Activated CD8-positive, alpha-beta T cell treated with anti-CD3 and anti-CD28 coated beads for 36 hours (primary cell): Measurements from ENCODE around the gene PASD1. TPM values are rescaled to one million over a fixed set of nuclear protein-coding genes. Genes with fewer than 3 reads are reported as not detected.

Source experiments
- ATAC-seq: fragments of 200-7000 bp; cut with Tn5 transposase; one replicate; pipeline ENCODE4 v1.10.0; 2021; ENCODE audit warnings: mild to moderate bottlenecking, moderate library complexity
- CTCF ChIA-PET: fragments of 350-600 bp; sonication (Branson Sonifier 250); formaldehyde crosslinking; loops from one replicate; lab custom pipeline; 2021; ENCODE audit warnings: antibody characterized with exemption; lab: Charles Lee
- POLR2A ChIA-PET: fragments of 350-600 bp; sonication (Branson Sonifier 250); formaldehyde crosslinking; loops from one replicate; lab custom pipeline; 2021; ENCODE audit warnings: antibody characterized with exemption; lab: Charles Lee
- DNase-seq: peaks from one replicate; pipeline ENCODE4 v3.0.0-alpha.2; 2020
- H3K27ac Mint-ChIP-seq: one replicate; pipeline ENCODE4 v1.8.0; 2021; ENCODE audit warnings: mild to moderate bottlenecking, mixed read lengths
- H3K27me3 Mint-ChIP-seq: one replicate; pipeline ENCODE4 v1.8.0; 2021; ENCODE audit warnings: mixed read lengths
- H3K36me3 Mint-ChIP-seq: one replicate; pipeline ENCODE4 v1.8.0; 2021; ENCODE audit warnings: low read depth, mixed read lengths
- H3K4me1 Mint-ChIP-seq: one replicate; pipeline ENCODE4 v1.8.0; 2021; ENCODE audit warnings: low read depth, mixed read lengths
- H3K4me3 Mint-ChIP-seq: one replicate; pipeline ENCODE4 v1.8.0; 2021; ENCODE audit warnings: mild to moderate bottlenecking, moderate library complexity, mixed read lengths
- H3K9me3 Mint-ChIP-seq: one replicate; pipeline ENCODE4 v1.8.0; 2021; ENCODE audit warnings: mixed read lengths
- intact Hi-C: fragments of 100-400 bp; cut with micrococcal nuclease; formaldehyde crosslinking; loops from one replicate; pipeline ENCODE4 v1.10.0; 2022
- total RNA-seq, 2 experiments: library from RNA; stranded (reverse); gene quantifications; one replicate each; pipeline ENCODE4 v1.2.3, GENCODE V29; 2021
- TF ChIP-seq, protein P1 (sequence below): fragments of 200-600 bp; IDR thresholded peaks from one replicate; pipeline ENCODE4 v1.8.0; 2022; ENCODE audit warnings: antibody characterized with exemption, mild to moderate bottlenecking

PASD1 gene
- total RNA-seq, 2 experiments from 2014 or later = not detected

GRCh38 chrX:151631822-151632221 lies 68.3 kb downstream of the PASD1 start:
- peaks cover 2% of the 10 kb centered on the region for H3K27me3 Mint-ChIP-seq
- H3K4me3 Mint-ChIP-seq = no peak overlapping the region
- ATAC-seq (no peak), DNase-seq (no peak)
- intact Hi-C loops = no loop called here
- H3K4me1 Mint-ChIP-seq = no peaks in the 10 kb centered on the region
- H3K36me3 Mint-ChIP-seq = no peaks in the 10 kb centered on the region
- ChIA-PET POLR2A (no interaction called here), CTCF (no interaction called here)
- no peaks in the 10 kb centered on the region for H3K9me3 Mint-ChIP-seq
- TF ChIP-seq, protein P1, sequence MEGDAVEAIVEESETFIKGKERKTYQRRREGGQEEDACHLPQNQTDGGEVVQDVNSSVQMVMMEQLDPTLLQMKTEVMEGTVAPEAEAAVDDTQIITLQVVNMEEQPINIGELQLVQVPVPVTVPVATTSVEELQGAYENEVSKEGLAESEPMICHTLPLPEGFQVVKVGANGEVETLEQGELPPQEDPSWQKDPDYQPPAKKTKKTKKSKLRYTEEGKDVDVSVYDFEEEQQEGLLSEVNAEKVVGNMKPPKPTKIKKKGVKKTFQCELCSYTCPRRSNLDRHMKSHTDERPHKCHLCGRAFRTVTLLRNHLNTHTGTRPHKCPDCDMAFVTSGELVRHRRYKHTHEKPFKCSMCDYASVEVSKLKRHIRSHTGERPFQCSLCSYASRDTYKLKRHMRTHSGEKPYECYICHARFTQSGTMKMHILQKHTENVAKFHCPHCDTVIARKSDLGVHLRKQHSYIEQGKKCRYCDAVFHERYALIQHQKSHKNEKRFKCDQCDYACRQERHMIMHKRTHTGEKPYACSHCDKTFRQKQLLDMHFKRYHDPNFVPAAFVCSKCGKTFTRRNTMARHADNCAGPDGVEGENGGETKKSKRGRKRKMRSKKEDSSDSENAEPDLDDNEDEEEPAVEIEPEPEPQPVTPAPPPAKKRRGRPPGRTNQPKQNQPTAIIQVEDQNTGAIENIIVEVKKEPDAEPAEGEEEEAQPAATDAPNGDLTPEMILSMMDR = no peak
- no peak overlapping the region for H3K27ac Mint-ChIP-seq

DNA sequence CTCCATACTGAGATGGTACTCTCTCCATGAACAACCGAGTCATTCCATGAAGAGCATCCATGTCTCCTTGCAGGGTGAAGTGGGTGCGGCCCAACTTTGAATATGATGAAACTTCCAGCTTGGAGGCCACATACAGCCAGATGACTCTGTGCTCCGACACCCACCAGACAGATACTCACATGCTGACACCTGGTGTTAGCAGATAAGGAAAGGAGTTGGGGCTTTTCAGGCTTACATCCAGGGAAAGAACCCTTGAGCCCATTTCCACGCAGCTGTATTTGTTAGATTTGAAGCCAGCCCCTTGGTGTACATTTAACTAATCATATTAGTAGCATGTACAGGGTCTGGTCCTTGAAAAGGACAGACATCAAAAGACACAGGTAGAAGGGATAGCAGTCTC lies 69.7 kb downstream of the PASD1 start:
- no peak overlapping the region for H3K27ac Mint-ChIP-seq
- CTCF ChIA-PET = interaction anchor here (1.0 kb wide), 1 partner anchor 8 kb away, joined by 3 read pairs; no protein-coding TSS in a partner anchor
- TF ChIP-seq, protein P1 = no peak

DNA sequence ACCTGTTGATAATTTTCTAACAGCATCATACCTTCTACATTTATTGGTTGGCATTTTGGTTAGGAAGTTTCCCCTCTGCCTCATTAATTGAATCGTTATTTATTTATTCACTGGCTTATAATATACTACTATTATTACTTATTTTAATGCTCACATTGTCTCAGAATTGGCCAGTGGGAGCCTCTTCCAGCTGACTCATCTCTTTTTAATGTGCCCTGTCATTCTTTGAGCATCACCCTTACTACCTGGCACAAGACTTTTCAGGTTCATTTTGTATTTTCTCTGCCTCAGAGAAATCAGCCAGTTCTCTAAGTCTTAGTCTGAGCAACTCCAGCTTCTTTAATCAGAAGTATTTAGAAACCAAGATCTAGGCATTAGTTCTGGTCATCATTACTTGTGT lies 71.5 kb downstream of the PASD1 start:
- H3K4me3 Mint-ChIP-seq = no peak overlapping the region

More for the DNA sequence above, 69.7 kb downstream of the PASD1 start:
- Mint-ChIP-seq H3K9me3 (no peaks in the 10 kb centered on the region), H3K27me3 (peaks cover 2% of the 10 kb centered on the region), H3K4me1 (no peaks in the 10 kb centered on the region), H3K36me3 (no peaks in the 10 kb centered on the region), H3K4me3 (no peak overlapping the region)
- intact Hi-C loops = no loop called here
- DNase-seq = no peak
- ATAC-seq = no peak
- POLR2A ChIA-PET = no interaction called here

GRCh38 chrX:151641564-151641963 lies 78.1 kb downstream of the PASD1 start:
- intact Hi-C loops = no loop called here
- Mint-ChIP-seq H3K4me3 (no peak overlapping the region), H3K27me3 (peaks cover 3% of the 10 kb centered on the region), H3K4me1 (no peaks in the 10 kb centered on the region), H3K36me3 (no peaks in the 10 kb centered on the region), H3K9me3 (no peaks in the 10 kb centered on the region), H3K27ac (no peak overlapping the region)
- TF ChIP-seq, protein P1 = no peak
- DNase-seq (no peak), ATAC-seq (no peak)
- POLR2A ChIA-PET = no interaction called here
- CTCF ChIA-PET = no interaction called here

More for the DNA sequence above, 71.5 kb downstream of the PASD1 start:
- no peaks in the 10 kb centered on the region for H3K4me1 Mint-ChIP-seq
- peaks cover 4% of the 10 kb centered on the region for H3K27me3 Mint-ChIP-seq
- ChIA-PET POLR2A (no interaction called here), CTCF (no interaction called here)
- TF ChIP-seq, protein P1 = no peak
- ATAC-seq (no peak), DNase-seq (no peak)
- H3K9me3 Mint-ChIP-seq = no peaks in the 10 kb centered on the region
- no peaks in the 10 kb centered on the region for H3K36me3 Mint-ChIP-seq
- H3K27ac Mint-ChIP-seq = no peak overlapping the region
- intact Hi-C loops = no loop called here

DNA sequence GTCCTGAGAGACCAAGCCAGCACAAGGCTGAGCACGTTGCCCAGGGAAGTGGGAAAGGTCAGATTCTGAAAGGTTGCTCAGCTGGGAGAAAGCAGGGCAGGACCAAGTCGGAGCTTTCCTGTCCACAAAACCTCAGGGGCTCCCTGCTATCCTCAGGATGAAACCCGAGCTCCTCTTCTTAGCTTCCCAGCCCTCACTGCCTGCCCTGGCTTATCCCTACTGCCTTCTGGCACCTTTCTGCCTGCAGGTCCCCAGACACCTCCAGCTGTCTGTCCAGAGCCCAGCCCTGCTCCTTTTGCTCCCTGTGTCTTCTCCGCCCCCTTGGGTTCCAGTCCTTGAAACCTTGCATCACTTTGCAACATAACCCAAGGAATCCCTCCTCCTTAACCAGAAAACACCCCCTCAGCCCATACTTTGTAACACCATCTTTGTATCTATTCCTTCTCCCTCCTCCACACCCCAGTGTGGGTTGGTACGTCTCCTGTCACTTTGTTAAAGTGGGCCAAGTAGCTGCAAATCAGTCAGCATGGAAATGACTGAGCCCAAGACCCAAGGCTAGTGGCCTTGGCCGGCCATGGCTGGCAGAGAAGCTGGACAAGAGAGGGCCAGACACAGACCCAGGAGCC lies 111.8 kb downstream of the PASD1 start:
- TF ChIP-seq, protein P1 = no peak
- Mint-ChIP-seq H3K4me3 (no peak overlapping the region), H3K4me1 (no peaks in the 10 kb centered on the region), H3K27me3 (no peaks in the 10 kb centered on the region), H3K36me3 (no peaks in the 10 kb centered on the region), H3K27ac (no peak overlapping the region), H3K9me3 (no peaks in the 10 kb centered on the region)
- ChIA-PET POLR2A (no interaction called here), CTCF (no interaction called here)
- ATAC-seq (no peak), DNase-seq (no peak)
- intact Hi-C loops = no loop called here
